NCI-H146 treated with DMSO at 0.1 percent for 48 hours (cell line): ENCODE data around the gene STEAP1B.
A peak's percentile ranks its signal among the peaks of the same experiment; 100 is the strongest.
"Not testable (repeated sequence)": the region's sequence is repeated elsewhere in the genome, so short reads cannot be mapped to it uniquely, and the experiment has no call there.

Experiments used
- DNase-seq: peaks from one replicate; lab custom pipeline; 2025; ENCODE audit not compliant: unreplicated experiment; lab: John Stamatoyannopoulos, UW

STEAP1B gene

DNA sequence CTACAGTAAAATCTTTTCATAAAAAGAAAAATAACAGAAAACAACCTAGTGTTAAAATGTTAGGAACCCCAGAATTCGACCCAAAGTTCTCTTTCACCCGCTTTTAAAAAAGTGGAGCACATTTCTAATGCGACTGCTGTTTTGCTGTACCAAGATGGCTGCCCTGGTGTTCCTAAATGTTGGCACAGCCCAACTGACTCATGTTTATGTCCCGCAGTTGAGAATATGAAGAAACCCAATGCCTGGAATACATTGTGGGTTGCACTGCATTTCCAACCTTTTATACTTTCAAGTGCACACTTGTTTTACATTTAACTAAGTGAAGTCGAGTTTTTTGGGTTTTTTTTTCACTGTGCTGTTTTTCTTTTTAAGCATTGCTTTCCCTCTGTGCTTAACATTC is 944 bp downstream of the STEAP1B start:
- DNase-seq, result no peak

GRCh38 chr7:22496912-22497311 is 3.1 kb downstream of the STEAP1B start:
- not testable (repeated sequence) for DNase-seq

DNA sequence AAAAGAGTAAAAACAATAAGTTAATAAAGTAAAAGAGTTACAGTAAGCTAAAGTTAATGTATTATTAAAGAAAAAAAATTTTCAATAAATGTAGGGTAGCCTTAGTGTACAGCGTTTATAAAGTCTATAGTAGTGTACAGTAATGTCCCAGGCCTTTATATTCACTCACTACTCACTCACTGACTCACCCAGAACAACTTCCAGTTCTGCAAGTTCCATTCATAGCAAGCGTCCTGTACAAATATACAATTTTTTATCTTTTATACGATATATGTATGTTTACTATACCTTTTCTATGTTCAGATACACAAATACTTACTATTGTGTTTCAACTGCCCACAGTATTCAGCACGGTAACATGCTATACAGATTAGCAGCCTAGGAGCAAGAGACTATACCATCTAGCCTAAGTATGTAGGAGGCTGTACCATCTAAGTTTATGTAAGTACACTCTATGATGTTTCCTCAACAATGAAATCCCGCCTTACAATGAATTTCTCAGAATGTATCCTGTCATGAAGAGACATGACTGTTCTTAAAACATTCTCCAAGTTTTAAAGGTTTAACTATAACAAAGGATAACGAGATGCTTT is 3.6 kb downstream of the STEAP1B start:
- not testable (repeated sequence) for DNase-seq

- DNase-seq, result not testable (repeated sequence)
Observed at GRCh38 chr7:22493160-22493925, 6.6 kb downstream of the STEAP1B start.

DNA sequence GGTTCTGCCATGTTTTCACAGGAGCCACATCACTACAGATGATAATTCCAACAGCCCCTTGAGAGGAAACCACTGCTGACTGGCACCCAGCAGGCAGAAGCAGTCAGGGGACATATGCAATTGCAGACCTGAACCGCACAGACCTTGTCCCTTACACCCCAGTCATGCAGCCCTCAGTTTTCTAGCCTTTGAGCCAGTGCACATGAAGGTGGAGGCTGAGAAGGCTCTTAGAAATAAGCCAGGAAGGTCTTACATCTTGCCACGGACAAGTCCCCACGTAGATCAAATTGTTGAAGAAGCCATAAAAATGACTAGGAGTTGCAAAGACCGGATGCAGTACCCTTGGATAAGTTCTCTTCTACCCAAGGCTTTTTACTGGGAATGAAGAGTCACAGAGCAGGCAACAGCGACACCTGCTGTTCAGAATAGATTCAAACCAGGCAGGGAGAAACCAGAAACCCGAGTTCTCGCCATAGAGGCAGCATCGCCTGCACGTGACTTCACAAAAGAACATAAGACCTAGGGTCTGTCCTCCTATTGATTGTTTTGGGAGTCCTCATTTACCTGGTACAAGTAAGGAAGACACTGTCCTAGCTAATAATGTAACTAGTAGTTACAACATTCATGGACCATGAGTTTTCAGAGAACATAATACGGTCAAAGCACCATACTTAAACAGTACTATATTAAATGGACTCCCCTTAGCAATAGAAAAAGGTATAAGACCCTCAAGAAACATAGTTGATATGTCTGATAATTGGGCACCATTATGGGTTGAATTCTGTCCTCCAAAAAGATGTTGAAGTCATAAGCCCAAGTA is 11.1 kb downstream of the STEAP1B start:
- peak; percentile 63 for DNase-seq

DNA sequence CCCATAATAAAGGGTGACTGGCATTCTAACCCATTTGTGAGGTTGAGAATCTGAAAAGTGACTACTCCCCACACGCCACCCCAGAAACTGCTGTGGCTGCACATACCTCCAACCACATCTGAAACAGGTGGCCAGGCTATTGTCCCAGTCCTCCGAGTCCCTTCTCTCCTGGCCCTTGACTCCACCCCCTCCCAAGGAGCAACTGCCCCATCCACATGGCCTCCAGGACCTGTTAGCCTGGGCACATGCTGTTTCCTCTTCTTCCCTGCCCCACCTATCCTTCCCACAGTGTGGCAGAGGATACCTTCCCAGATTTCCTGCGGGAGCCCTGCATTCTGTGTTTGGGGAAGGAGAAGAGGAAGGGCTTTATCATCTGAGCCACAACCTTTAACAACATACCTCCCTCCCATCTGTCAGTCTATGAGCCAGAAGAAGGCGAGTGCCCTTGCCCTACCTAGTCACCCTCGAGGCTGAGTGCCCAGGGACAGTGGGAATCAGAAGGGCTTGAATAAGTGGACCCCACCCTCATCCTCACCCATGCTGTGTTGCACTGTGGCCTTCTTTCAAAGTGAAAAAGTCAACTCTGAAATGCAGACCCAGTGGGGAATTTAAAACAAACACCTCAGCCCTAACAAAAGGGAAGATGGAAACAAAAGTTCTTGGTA is 11.9 kb downstream of the STEAP1B start:
- no peak for DNase-seq

DNA sequence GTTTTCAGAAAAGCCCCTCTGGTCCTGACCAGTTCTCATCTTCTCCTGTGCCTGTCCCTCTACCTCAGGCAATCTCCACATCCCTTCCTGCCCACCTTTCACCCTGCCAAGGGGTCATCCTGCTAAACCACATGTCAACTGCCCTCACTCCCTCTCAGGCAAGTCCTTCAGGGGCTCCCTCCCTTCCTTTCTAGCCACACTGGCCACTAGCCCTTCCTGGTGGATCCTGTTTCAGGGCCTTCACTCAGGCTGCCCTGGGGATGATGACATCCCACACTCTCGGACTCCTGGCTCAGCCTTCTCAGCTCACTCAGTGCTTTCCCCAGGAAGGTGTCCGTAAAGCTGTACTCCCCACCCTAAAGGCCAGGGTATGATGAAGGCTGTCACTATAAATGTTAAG is 13.4 kb downstream of the STEAP1B start:
- DNase-seq, result no peak

GRCh38 chr7:22485189-22485588 is 14.8 kb downstream of the STEAP1B start:
- DNase-seq, result no peak

DNA sequence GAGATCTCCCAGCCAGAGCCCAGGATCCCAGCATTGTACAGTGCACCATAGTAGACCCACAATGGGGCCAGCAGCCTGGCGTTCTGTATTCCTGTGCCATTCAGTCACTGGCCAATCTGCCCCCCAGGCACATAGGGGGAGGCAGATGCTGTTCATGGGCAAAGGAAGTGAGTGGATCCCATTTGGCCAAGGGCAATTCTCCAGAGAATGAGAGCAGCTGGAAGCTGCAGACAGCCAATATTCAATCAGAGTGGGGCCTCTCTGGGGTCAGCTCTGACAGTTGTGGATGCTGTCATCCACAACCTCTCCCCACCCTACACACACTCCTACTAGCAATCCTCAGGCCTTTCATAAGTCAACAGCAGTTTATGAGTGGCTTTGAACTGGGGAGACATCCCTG is 17.5 kb downstream of the STEAP1B start:
- no peak for DNase-seq

GRCh38 chr7:22481726-22482125 is 18.3 kb downstream of the STEAP1B start:
- no peak for DNase-seq

DNA sequence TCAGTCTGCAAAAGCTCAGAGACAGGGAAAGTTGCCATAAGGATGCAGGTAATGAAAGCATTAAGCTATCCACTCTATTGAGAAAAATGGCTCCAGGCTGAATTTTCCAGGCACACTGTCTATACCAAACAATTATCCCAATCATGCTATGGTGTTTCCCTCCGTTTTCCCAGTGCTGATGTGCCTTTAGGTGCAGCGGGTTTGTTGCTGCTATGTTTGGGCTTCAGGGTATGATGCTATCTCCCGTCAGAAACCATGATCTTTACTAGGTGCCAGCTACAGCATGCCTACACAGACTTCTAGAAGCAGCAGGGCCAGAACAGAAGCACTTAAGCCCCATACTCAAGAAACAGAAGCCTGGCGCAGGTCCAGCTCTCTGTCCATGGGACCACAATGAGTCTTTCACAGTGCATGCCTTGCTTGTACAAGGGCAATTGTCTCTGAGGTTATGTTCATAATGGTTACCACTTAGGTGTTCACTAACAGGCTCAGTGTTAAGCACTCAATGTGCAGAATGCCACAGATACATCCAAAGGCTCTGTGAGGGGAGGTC is 19.4 kb downstream of the STEAP1B start:
- DNase-seq, result no peak

DNA sequence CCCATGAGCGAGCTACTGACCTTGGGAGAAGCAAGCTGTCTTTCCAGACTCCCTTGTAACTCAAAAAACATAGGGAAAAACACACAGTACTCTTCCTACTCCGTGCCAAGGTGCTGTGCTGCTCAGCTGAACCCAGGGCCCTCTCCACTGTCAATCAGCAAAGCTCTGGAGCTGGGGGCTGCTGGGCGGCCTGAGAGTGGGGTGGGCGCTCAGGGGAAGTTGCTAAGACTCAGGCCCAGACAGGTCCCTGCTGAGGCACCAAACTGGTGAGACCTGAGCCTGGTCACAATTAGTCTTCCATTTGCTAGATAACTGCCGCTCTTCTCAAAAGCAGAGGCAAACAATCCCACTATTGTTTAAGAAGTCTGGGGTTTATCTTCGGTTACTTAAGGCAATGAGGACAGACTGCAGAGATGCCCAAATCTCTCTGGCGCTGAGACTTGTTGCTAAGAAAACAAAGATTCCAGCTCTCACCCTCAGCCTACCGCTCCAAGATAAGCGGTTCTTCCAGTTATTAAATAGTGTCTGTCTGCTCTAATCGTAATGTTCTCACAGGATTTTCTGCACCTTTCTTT is 22.0 kb downstream of the STEAP1B start:
- no peak for DNase-seq

DNA sequence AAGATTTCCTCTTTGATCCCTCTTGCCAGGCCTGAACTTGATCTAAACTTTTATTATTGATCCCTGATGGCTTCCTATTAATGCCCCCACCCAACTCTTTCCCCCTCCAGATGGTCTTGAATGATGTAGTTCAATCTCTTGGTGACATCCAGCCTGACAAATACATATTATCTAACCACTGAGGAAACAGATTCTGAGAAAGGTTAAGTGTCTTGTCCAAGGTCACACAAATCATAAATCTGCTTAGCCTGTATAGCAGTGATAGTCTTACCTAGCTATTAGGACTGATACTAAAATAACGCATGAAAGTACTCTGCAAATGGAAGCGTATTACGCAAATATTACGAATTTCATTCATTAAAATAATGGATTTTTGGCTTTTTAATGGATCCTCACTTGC is 22.7 kb downstream of the STEAP1B start:
- no peak for DNase-seq

DNA sequence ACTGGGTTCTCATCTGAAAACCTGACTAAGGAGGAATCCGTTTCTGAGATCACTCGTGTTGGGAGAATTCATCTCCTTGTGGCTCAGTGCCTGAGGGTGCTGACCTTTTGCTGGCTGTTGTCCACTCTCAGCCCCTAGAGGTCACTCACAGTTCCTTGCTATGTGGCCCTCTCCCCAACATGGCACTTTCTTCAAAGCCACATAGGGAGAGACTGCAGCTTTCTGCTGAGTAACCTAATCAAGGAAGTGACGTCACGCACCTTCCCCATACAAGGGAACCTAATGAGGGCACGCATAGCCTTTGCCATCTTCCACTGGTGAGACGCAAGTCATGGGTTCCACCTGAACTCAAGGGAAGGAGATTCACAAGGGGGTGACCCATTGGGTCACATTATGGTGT is 23.2 kb downstream of the STEAP1B start:
- DNase-seq, result no peak

- DNase-seq, result no peak
Observed at GRCh38 chr7:22474645-22475044, 25.3 kb downstream of the STEAP1B start.

DNA sequence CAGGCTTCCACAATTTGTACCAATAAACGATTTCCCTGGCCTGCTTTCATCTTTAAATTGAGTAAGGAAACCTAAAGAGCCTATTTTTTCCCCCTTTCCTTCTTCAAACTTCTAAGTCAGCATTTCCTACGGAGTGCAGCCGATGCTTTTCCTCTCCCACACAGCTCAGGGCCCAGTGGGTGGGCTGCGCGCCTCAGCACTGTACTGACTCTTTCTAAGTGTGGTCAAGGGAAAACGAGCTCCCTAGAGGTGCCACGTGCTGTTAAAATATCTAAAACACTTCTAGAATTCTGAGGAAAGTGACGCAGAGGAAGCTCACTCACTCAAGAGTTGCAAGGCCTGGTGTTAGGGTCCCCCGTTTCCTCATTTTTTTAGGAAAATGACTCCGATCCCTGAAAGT is 29.0 kb downstream of the STEAP1B start:
- DNase-seq, result no peak

GRCh38 chr7:22469371-22470143 is 30.4 kb downstream of the STEAP1B start:
- DNase-seq, result no peak

DNA sequence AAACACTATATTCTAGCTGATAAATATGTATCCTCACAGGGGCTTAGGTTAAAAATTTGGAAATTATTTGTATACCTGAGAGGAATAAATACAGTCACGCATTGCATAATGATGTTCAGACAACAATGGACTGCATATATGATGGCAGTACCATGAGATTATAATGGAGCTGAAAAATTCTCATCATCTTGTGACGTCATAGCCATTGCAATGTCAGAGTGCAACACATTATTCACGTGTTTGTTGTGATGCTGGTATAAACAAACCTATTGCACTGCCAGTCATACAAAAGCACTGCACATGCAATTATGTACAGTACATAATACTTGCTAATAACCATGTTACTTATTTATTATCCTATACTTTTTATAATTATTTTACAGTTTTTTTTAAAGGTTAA is 31.4 kb downstream of the STEAP1B start:
- no peak for DNase-seq

DNA sequence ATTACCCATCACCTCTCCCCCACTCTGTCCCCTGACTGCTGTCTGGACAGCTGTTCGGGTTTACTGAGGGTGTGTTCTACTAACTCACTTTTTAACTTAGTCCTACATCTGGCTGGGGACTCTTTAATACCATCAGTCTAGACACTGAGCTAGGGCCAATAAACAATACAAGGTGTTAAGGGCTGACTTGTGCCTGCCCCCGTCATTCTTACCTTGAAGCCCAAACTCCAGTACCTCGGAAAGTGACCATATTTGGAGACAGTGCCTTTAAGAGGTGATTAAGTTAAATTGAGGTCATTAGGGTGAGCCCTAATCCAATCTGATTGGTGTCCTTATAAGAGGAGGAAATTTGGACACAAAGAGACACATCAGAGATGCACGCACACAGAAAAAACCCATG is 35.7 kb downstream of the STEAP1B start:
- DNase-seq, result no peak

GRCh38 chr7:22460363-22460988 is 39.5 kb downstream of the STEAP1B start:
- no peak for DNase-seq
